T-helper 1 cell treated with Interleukin-12 subunit alpha and Interleukin-12 subunit beta and Interleukin-4 antibody, amounts not matched to agents 30 μg/mL and 1 μg/mL, for 36 hours (primary cell): Measurements from ENCODE around the gene NRG4.
"Not testable (repeated sequence)": the region's sequence is repeated elsewhere in the genome, so short reads cannot be mapped to it uniquely, and the experiment has no call there.

Experiments
- H3K27ac Mint-ChIP-seq: one replicate; pipeline ENCODE4 v1.8.0; 2021; ENCODE audit warnings: mild to moderate bottlenecking, mixed read lengths
- H3K27me3 Mint-ChIP-seq: one replicate; pipeline ENCODE4 v1.8.0; 2021; ENCODE audit warnings: low read depth, mixed read lengths
- H3K36me3 Mint-ChIP-seq: one replicate; pipeline ENCODE4 v1.8.0; 2021; ENCODE audit warnings: low read depth, mixed read lengths
- H3K4me1 Mint-ChIP-seq: one replicate; pipeline ENCODE4 v1.8.0; 2021; ENCODE audit warnings: low read depth, mixed read lengths
- H3K4me3 Mint-ChIP-seq: one replicate; pipeline ENCODE4 v1.8.0; 2021; ENCODE audit warnings: mild to moderate bottlenecking, moderate library complexity, mixed read lengths
- H3K9me3 Mint-ChIP-seq: one replicate; pipeline ENCODE4 v1.8.0; 2021; ENCODE audit warnings: mixed read lengths

NRG4 gene

GRCh38 chr15:76024021-76024768 is 12.0 kb upstream of the NRG4 start:
- H3K27me3 Mint-ChIP-seq = peaks cover 2% of the 10 kb centered on the region
- H3K4me3 Mint-ChIP-seq = no peak overlapping the region
- H3K4me1 Mint-ChIP-seq = no peaks in the 10 kb centered on the region
- no peaks in the 10 kb centered on the region for H3K36me3 Mint-ChIP-seq
- no peak overlapping the region for H3K27ac Mint-ChIP-seq
- peaks cover 20% of the 10 kb centered on the region for H3K9me3 Mint-ChIP-seq

- Mint-ChIP-seq H3K27me3 (peaks cover 52% of the 10 kb centered on the region), H3K9me3 (peaks cover 13% of the 10 kb centered on the region)
- not testable (repeated sequence) for H3K36me3 Mint-ChIP-seq, H3K4me1 Mint-ChIP-seq, H3K4me3 Mint-ChIP-seq, H3K27ac Mint-ChIP-seq
Measured at GRCh38 chr15:76013470-76013869, 1.2 kb upstream of the NRG4 start.

GRCh38 chr15:76010613-76011012 is 1.6 kb downstream of the NRG4 start:
- no peaks in the 10 kb centered on the region for H3K9me3 Mint-ChIP-seq
- peaks cover 2% of the 10 kb centered on the region for H3K4me1 Mint-ChIP-seq
- H3K36me3 Mint-ChIP-seq = no peaks in the 10 kb centered on the region
- peaks cover 50% of the 10 kb centered on the region for H3K27me3 Mint-ChIP-seq
- H3K4me3 Mint-ChIP-seq = no peak overlapping the region
- no peak overlapping the region for H3K27ac Mint-ChIP-seq

- no peak overlapping the region for H3K4me3 Mint-ChIP-seq
- H3K36me3 Mint-ChIP-seq = no peaks in the 10 kb centered on the region
Measured at GRCh38 chr15:76006136-76006778, 6.0 kb downstream of the NRG4 start.

GRCh38 chr15:76003364-76003763 is 8.9 kb downstream of the NRG4 start:
- H3K27me3 Mint-ChIP-seq = peaks cover 43% of the 10 kb centered on the region
- no peak overlapping the region for H3K4me3 Mint-ChIP-seq
- no peaks in the 10 kb centered on the region for H3K4me1 Mint-ChIP-seq
- no peaks in the 10 kb centered on the region for H3K9me3 Mint-ChIP-seq
- H3K27ac Mint-ChIP-seq = no peak overlapping the region
- H3K36me3 Mint-ChIP-seq = no peaks in the 10 kb centered on the region

More at GRCh38 chr15:76006136-76006778, 6.0 kb downstream of the NRG4 start:
- Mint-ChIP-seq H3K27ac (no peak overlapping the region), H3K9me3 (no peaks in the 10 kb centered on the region), H3K27me3 (peaks cover 43% of the 10 kb centered on the region), H3K4me1 (no peaks in the 10 kb centered on the region)

GRCh38 chr15:75995611-75996010 is 16.6 kb downstream of the NRG4 start:
- Mint-ChIP-seq H3K36me3 (no peaks in the 10 kb centered on the region), H3K4me1 (no peaks in the 10 kb centered on the region), H3K27ac (no peak overlapping the region), H3K27me3 (peaks cover 28% of the 10 kb centered on the region), H3K9me3 (peaks cover 5% of the 10 kb centered on the region), H3K4me3 (no peak overlapping the region)

- H3K27me3 Mint-ChIP-seq = peaks cover 25% of the 10 kb centered on the region
- H3K27ac Mint-ChIP-seq = no peak overlapping the region
- peaks cover 5% of the 10 kb centered on the region for H3K9me3 Mint-ChIP-seq
- H3K4me1 Mint-ChIP-seq = no peaks in the 10 kb centered on the region
- H3K4me3 Mint-ChIP-seq = no peak overlapping the region
- no peaks in the 10 kb centered on the region for H3K36me3 Mint-ChIP-seq
Measured at GRCh38 chr15:75994220-75994619, 18.0 kb downstream of the NRG4 start.

- Mint-ChIP-seq H3K27ac (no peak overlapping the region), H3K27me3 (peaks cover 14% of the 10 kb centered on the region), H3K4me3 (no peak overlapping the region), H3K4me1 (no peaks in the 10 kb centered on the region), H3K36me3 (no peaks in the 10 kb centered on the region), H3K9me3 (peaks cover 5% of the 10 kb centered on the region)
Measured at GRCh38 chr15:75992897-75993296, 19.3 kb downstream of the NRG4 start.

GRCh38 chr15:75989875-75990274 is 22.3 kb downstream of the NRG4 start:
- no peaks in the 10 kb centered on the region for H3K36me3 Mint-ChIP-seq
- H3K4me3 Mint-ChIP-seq = no peak overlapping the region
- no peak overlapping the region for H3K27ac Mint-ChIP-seq
- H3K4me1 Mint-ChIP-seq = no peaks in the 10 kb centered on the region
- peaks cover 9% of the 10 kb centered on the region for H3K27me3 Mint-ChIP-seq
- peaks cover 5% of the 10 kb centered on the region for H3K9me3 Mint-ChIP-seq

- H3K4me1 Mint-ChIP-seq = no peaks in the 10 kb centered on the region
- H3K36me3 Mint-ChIP-seq = no peaks in the 10 kb centered on the region
- H3K9me3 Mint-ChIP-seq = peaks cover 3% of the 10 kb centered on the region
- H3K27ac Mint-ChIP-seq = no peak overlapping the region
- H3K27me3 Mint-ChIP-seq = peaks cover 9% of the 10 kb centered on the region
- no peak overlapping the region for H3K4me3 Mint-ChIP-seq
Measured at GRCh38 chr15:75989045-75989444, 23.2 kb downstream of the NRG4 start.

- Mint-ChIP-seq H3K4me1 (no peaks in the 10 kb centered on the region), H3K9me3 (no peaks in the 10 kb centered on the region), H3K27me3 (peaks cover 14% of the 10 kb centered on the region), H3K36me3 (no peaks in the 10 kb centered on the region), H3K27ac (no peak overlapping the region), H3K4me3 (no peak overlapping the region)
Measured at GRCh38 chr15:75985971-75986370, 26.3 kb downstream of the NRG4 start.

GRCh38 chr15:75984706-75985105 is 27.5 kb downstream of the NRG4 start:
- H3K9me3 Mint-ChIP-seq, H3K4me3 Mint-ChIP-seq, H3K4me1 Mint-ChIP-seq, H3K27ac Mint-ChIP-seq, H3K36me3 Mint-ChIP-seq: not testable (repeated sequence)
- peaks cover 24% of the 10 kb centered on the region for H3K27me3 Mint-ChIP-seq

- no peak overlapping the region for H3K4me3 Mint-ChIP-seq
- peaks cover 35% of the 10 kb centered on the region for H3K27me3 Mint-ChIP-seq
- no peaks in the 10 kb centered on the region for H3K9me3 Mint-ChIP-seq
- no peaks in the 10 kb centered on the region for H3K4me1 Mint-ChIP-seq
- H3K36me3 Mint-ChIP-seq = no peaks in the 10 kb centered on the region
- no peak overlapping the region for H3K27ac Mint-ChIP-seq
Measured at GRCh38 chr15:75982468-75982867, 29.8 kb downstream of the NRG4 start.

GRCh38 chr15:75981149-75981815 is 30.9 kb downstream of the NRG4 start:
- no peaks in the 10 kb centered on the region for H3K9me3 Mint-ChIP-seq
- H3K36me3 Mint-ChIP-seq = no peaks in the 10 kb centered on the region
- H3K27me3 Mint-ChIP-seq = peaks cover 35% of the 10 kb centered on the region
- H3K4me1 Mint-ChIP-seq = no peaks in the 10 kb centered on the region
- H3K4me3 Mint-ChIP-seq = no peak overlapping the region
- no peak overlapping the region for H3K27ac Mint-ChIP-seq

GRCh38 chr15:75976766-75977165 is 35.5 kb downstream of the NRG4 start:
- H3K4me3 Mint-ChIP-seq, H3K9me3 Mint-ChIP-seq, H3K36me3 Mint-ChIP-seq, H3K27ac Mint-ChIP-seq, H3K4me1 Mint-ChIP-seq: not testable (repeated sequence)
- H3K27me3 Mint-ChIP-seq = peaks cover 58% of the 10 kb centered on the region
